Stimulated activated CD8-positive, alpha-beta memory T cell treated with anti-CD3 and anti-CD28 coated beads, Interleukin-2, amount 100 ng/mL, for 48 hours (primary cell): ENCODE data around the gene PCDHGB4.
"Not testable (repeated sequence)": the region's sequence is repeated elsewhere in the genome, so short reads cannot be mapped to it uniquely, and the experiment has no call there.

Experiments used
- DNase-seq, 2 donors: peaks; one replicate each; pipeline ENCODE4 v3.0.0-alpha.2; 2020; ENCODE audit warnings: low read depth in 2 of 2

PCDHGB4 gene

GRCh38 chr5:141366016-141366896 lies 21.2 kb upstream of the PCDHGB4 start:
- no peak for DNase-seq

- DNase-seq: no peak
These were observed 17.3 kb upstream of the PCDHGB4 start, which contains the start of gene PCDHGB3 for GRCh38 chr5:141369994-141370848. PCDHGB3 (plus strand) TSS chr5:141370242; CDS start chr5:141370395, 153 bp downstream.

- DNase-seq: no peak
These were observed 15.7 kb upstream of the PCDHGB4 start for GRCh38 chr5:141371572-141372475.

- DNase-seq: no peak
These were observed 13.7 kb upstream of the PCDHGB4 start, which contains the start of gene PCDHGA6 for GRCh38 chr5:141373673-141374317. PCDHGA6 (plus strand) TSS chr5:141373891; CDS start chr5:141374084, 193 bp downstream.

GRCh38 chr5:141374627-141375026 lies 12.9 kb upstream of the PCDHGB4 start:
- no peak for DNase-seq

DNA sequence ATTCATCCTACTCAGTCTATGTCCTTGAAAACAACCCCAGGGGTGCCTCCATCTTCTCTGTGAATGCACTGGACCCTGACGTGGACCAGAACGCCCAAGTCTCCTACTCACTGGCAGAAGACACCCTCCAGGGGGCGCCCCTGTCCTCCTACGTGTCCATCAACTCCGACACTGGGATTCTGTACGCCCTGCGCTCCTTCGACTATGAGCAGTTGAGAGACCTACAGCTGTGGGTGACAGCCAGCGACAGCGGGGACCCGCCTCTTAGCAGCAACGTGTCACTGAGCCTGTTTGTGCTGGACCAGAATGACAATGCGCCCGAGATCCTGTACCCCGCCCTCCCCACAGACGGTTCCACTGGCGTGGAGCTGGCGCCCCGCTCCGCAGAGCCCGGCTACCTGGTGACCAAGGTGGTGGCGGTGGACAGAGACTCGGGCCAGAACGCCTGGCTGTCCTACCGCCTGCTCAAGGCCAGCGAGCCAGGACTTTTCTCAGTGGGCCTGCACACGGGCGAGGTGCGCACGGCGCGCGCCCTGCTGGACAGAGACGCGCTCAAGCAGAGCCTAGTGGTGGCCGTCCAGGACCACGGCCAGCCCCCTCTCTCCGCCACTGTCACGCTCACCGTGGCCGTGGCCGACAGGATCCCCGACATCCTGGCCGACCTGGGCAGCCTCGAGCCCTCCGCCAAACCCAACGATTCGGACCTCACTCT lies 11.9 kb upstream of the PCDHGB4 start:
- DNase-seq: not testable (repeated sequence)

GRCh38 chr5:141382469-141383294 lies 4.8 kb upstream of the PCDHGB4 start, which contains the start of gene PCDHGA7:
PCDHGA7 (plus strand) TSS chr5:141382742; CDS start chr5:141382900, 158 bp downstream.
- DNase-seq: no peak

GRCh38 chr5:141383345-141383744 lies 4.2 kb upstream of the PCDHGB4 start:
- no peak for DNase-seq

DNA sequence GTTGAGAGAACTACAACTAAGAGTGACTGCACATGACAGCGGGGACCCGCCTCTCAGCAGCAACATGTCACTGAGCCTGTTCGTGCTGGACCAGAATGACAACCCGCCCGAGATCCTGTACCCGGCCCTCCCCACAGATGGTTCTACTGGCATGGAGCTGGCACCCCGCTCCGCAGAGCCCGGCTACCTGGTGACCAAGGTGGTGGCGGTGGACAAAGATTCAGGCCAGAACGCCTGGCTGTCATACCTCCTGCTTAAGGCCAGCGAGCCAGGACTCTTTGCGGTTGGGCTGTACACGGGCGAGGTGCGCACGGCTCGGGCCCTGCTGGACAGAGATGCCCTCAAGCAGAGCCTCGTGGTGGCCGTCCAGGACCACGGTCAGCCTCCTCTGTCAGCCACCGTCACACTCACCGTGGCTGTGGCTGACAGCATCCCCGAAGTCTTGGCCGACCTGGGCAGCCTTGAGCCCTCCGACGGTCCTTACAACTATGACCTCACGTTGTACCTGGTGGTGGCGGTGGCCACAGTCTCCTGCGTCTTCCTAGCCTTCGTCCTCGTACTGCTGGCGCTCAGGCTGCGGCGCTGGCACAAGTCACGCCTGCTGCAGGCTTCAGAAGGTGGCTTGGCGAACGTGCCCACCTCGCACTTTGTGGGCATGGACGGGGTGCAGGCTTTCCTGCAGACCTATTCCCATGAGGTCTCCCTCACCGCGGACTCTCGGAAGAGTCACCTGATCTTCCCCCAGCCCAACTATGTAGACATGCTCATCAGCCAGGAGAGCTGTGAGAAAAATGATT lies 2.8 kb upstream of the PCDHGB4 start:
- DNase-seq: no peak

DNA sequence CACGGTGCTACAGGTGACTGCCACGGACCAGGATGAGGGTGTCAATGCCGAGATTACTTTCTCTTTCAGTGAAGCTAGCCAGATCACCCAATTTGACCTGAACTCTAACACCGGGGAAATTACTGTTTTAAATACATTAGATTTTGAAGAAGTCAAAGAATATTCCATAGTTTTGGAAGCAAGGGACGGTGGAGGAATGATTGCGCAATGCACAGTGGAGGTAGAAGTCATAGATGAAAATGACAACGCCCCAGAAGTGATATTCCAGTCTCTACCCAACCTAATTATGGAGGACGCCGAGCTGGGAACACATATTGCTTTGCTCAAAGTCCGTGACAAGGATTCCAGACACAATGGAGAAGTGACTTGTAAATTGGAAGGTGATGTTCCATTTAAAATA lies 1.2 kb downstream of the PCDHGB4 start:
- DNase-seq: no peak

- no peak for DNase-seq
These were observed 1.9 kb downstream of the PCDHGB4 start for GRCh38 chr5:141389153-141390042.

DNA sequence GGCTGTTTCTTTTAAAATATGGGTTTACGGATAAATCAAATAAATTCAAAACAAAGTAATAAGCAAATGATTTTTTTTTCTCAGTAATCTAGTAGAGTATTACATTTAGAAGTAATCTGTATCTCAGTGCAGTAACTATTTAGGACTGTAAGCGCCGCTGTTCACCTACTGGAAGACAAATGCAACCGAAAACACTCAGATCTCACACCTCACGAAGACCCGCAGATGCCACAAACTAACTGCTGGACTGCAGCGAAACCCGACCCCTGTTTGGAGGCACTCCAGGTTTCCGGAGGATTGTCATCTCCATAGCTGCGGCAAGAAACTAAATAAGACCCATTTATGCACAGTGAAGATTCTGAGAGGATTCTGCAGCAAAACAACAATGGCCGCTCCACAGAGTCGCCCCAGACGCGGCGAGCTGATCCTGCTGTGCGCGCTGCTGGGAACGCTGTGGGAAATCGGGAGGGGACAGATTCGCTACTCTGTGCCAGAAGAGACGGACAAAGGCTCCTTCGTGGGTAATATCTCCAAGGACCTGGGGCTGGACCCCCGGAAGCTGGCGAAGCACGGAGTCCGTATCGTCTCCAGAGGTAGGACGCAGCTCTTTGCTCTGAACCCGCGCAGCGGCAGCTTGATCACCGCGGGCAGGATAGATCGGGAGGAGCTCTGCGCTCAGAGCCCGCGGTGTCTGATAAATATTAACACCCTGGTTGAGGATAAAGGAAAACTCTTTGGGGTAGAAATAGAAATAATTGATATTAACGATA lies 5.1 kb downstream of the PCDHGB4 start, which contains the start of gene PCDHGA8:
Gene PCDHGA8 (plus strand): TSS at position 205 of the 770 bp plus-strand sequence. CDS start 181 bp downstream, at position 386.
- DNase-seq: no peak

DNA sequence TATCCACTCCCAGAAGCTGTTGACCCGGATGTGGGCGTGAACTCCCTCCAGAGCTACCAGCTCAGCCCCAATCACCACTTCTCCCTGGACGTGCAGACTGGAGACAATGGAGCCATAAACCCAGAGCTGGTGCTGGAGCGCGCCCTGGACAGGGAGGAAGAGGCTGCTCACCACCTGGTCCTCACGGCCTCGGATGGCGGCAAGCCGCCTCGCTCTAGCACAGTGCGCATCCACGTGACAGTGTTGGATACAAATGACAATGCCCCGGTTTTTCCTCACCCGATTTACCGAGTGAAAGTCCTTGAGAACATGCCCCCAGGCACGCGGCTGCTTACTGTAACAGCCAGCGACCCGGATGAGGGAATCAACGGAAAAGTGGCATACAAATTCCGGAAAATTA lies 5.8 kb downstream of the PCDHGB4 start:
- DNase-seq: no peak

GRCh38 chr5:141394401-141395187 lies 7.1 kb downstream of the PCDHGB4 start:
- not testable (repeated sequence) for DNase-seq

DNA sequence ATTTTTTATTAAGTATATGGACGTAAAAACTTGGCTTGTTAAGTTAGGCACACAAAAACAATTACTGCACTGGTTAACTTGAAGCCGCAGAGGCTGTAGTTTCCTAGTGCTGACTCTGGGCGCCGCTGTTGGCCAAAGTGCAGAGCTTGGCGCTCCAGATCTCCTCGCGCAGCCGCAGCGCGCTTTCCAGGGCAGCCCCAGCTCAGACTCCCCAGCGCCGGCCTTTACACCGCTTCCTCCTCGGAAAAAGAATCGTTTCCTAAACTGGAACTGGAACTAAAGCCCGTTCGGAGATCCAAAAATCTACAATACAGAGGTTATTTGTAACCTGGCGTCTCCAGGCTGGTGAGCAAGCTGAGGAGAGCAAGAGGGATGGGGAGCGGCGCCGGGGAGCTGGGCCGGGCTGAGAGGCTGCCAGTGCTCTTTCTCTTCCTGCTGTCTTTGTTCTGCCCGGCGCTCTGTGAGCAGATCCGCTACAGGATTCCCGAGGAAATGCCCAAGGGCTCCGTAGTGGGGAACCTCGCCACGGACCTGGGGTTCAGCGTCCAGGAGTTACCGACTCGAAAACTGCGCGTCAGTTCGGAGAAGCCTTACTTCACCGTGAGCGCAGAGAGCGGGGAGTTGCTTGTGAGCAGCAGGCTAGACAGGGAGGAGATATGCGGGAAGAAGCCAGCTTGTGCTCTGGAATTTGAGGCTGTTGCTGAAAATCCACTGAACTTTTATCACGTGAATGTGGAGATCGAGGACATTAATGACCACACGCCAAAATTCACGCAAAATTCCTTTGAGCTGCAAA lies 10.5 kb downstream of the PCDHGB4 start, which contains the start of gene PCDHGB5:
Gene PCDHGB5 (plus strand): TSS at position 192 of the 796 bp plus-strand sequence. CDS start 181 bp downstream, at position 373.
- DNase-seq: not testable (repeated sequence)
